GM12891 (cell line): Measurements from ENCODE around the gene NAV2.
A peak's percentile ranks its signal among the peaks of the same experiment; 100 is the strongest.

Experiments used
- DNase-seq: peaks from one replicate; pipeline ENCODE4 v3.0.0; 2011; ENCODE audit warnings: low spot score; ENCODE audit not compliant: insufficient read length
- FAIRE-seq: peaks from 2 replicates; lab custom pipeline; 2011; peaks lifted over from hg19 to GRCh38; lab: Jason Lieb, UNC
- PAX5 ChIP-seq: IDR thresholded peaks from 2 replicates; pipeline ENCODE4 v1.6.1; 2011; ENCODE audit warnings: low read length, moderate library complexity, mild to moderate bottlenecking; ENCODE audit not compliant: insufficient read depth, severe bottlenecking
- POLR2A ChIP-seq: IDR thresholded peaks from 2 replicates; pipeline ENCODE4 v1.6.1; 2011; ENCODE audit warnings: low read depth, low read length, control low read depth
- POLR2AphosphoS5 ChIP-seq: IDR thresholded peaks from 2 replicates; pipeline ENCODE4 v1.6.1; 2011; ENCODE audit warnings: low read depth, low read length, control low read depth
- POU2F2 ChIP-seq: IDR thresholded peaks from 2 replicates; pipeline ENCODE4 v1.6.1; 2011; ENCODE audit warnings: low read depth, mild to moderate bottlenecking, control low read depth, low read length, moderate library complexity
- SPI1 ChIP-seq: IDR thresholded peaks from 2 replicates; pipeline ENCODE4 v1.6.1; 2011; ENCODE audit warnings: low read depth, low read length, control low read depth
- TAF1 ChIP-seq: IDR thresholded peaks from 2 replicates; pipeline ENCODE4 v1.6.1; 2011; ENCODE audit warnings: low read depth, low read length, control low read depth

NAV2 gene

GRCh38 chr11:19771463-19771862 is 58.8 kb downstream of the NAV2 start:
- FAIRE-seq (no peak), DNase-seq (no peak)
- no peak for TF ChIP-seq POLR2A
- no peak for TF ChIP-seq POLR2AphosphoS5
- no peak for TF ChIP-seq SPI1
- no peak for TF ChIP-seq PAX5
- no peak for TF ChIP-seq POU2F2

- FAIRE-seq: no peak
These were observed 59.8 kb downstream of the NAV2 start for GRCh38 chr11:19772480-19772879.

GRCh38 chr11:19774329-19774728 is 61.7 kb downstream of the NAV2 start:
- TF ChIP-seq PAX5: no peak
- TF ChIP-seq POLR2AphosphoS5: no peak
- no peak for TF ChIP-seq TAF1
- no peak for TF ChIP-seq POLR2A
- no peak for TF ChIP-seq POU2F2
- TF ChIP-seq SPI1: no peak
- DNase-seq (no peak), FAIRE-seq (no peak)

More at GRCh38 chr11:19772480-19772879, 59.8 kb downstream of the NAV2 start:
- no peak for DNase-seq
- TF ChIP-seq PAX5 (no peak), POLR2A (no peak), POU2F2 (no peak), SPI1 (no peak)

- no peak for FAIRE-seq
- DNase-seq: no peak
- TF ChIP-seq PAX5 (no peak), POLR2AphosphoS5 (no peak), TAF1 (no peak), POU2F2 (no peak), SPI1 (no peak), POLR2A (no peak)
These were observed 62.4 kb downstream of the NAV2 start for GRCh38 chr11:19774817-19775580.

GRCh38 chr11:19775622-19776021 is 63.0 kb downstream of the NAV2 start:
- DNase-seq (no peak), FAIRE-seq (peak; percentile 52)
- TF ChIP-seq SPI1: no peak

- FAIRE-seq: no peak
- peak; percentile 32 for DNase-seq
- TF ChIP-seq POLR2AphosphoS5: no peak
These were observed 64.4 kb downstream of the NAV2 start for GRCh38 chr11:19777039-19777376.

- TF ChIP-seq PAX5 (no peak), SPI1 (no peak), POU2F2 (peak; percentile 64; the same call in 1 of the 2 replicates), TAF1 (peak; percentile 43; the same call in 1 of the 2 replicates)
- FAIRE-seq: peak; percentile 65
- peak; percentile 46 for DNase-seq
These were observed 64.9 kb downstream of the NAV2 start for GRCh38 chr11:19777377-19778102.

GRCh38 chr11:19779740-19780139 is 67.1 kb downstream of the NAV2 start:
- no peak for FAIRE-seq

GRCh38 chr11:19781351-19781750 is 68.7 kb downstream of the NAV2 start:
- no peak for TF ChIP-seq PAX5
- TF ChIP-seq POLR2AphosphoS5: no peak
- no peak for TF ChIP-seq SPI1
- no peak for TF ChIP-seq POLR2A
- TF ChIP-seq POU2F2: no peak
- no peak for TF ChIP-seq TAF1
- DNase-seq (no peak), FAIRE-seq (no peak)

More at GRCh38 chr11:19779740-19780139, 67.1 kb downstream of the NAV2 start:
- TF ChIP-seq POLR2A (no peak), TAF1 (no peak), POLR2AphosphoS5 (no peak), PAX5 (no peak), SPI1 (no peak), POU2F2 (no peak)
- DNase-seq: no peak

GRCh38 chr11:19785265-19785664 is 72.6 kb downstream of the NAV2 start:
- DNase-seq (no peak), FAIRE-seq (no peak)
- TF ChIP-seq POLR2AphosphoS5: no peak
- TF ChIP-seq POU2F2: no peak
- TF ChIP-seq SPI1: no peak
- no peak for TF ChIP-seq PAX5
- no peak for TF ChIP-seq POLR2A
- TF ChIP-seq TAF1: no peak
